Pulmonary artery endothelial cell (primary cell): ENCODE results near the gene IDH3G. TPM values are rescaled to one million over a fixed set of nuclear protein-coding genes. Genes with fewer than 3 reads are reported as not detected.
"Not testable (repeated sequence)": the region's sequence is repeated elsewhere in the genome, so short reads cannot be mapped to it uniquely, and the experiment has no call there.

Experiments used
- DNase-seq: peaks from one replicate; pipeline ENCODE4 v3.0.0-alpha.2; 2011; ENCODE audit warnings: low read depth, low spot score
- total RNA-seq: library from RNA; depleted of rRNA; stranded (reverse); fragments of >200 nt; gene quantifications from 2 replicates; pipeline ENCODE4 v1.2.3, GENCODE V29; 2014

IDH3G gene
- 41.1 and 58.8 TPM in 2 replicates for total RNA-seq

DNA sequence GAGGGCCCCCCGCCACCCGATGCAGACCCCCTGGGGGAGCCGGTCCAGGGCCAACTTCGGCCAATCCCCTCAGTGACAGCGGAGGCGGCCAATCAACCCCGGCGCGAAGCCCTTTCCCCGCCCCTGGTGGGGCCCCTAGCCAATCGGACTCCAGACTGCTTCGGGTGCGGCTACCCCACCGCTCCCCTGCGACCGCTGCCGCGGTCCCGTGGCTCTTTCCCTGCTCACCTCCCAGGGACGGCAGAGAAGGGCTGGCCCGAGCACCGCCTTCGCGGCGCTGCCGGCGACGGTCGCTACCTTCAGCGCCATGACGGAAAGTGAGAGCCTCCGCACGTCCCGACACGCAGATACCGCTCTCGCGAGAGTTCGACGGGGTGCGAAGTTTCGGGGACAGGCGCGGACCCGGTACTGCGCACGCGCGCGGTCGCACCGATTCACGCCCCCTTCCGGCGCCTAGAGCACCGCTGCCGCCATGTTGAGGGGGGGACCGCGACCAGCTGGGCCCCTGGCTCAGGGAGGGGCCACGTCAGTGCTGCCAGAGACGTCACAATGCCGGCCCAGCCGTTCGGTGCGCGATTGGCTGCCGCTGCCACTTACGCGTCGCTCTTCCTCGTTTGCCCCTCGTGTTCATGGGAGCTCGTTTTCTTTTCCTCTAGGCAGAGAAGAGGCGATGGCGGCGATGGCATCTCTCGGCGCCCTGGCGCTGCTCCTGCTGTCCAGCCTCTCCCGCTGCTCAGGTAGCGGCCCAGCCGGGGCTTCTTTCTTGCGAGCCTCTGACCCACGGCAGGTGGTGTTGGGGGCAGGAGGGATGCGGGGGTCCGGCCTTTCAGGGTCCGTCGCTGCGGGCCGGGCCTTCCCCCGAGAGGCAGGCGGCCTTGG, at the start of gene IDH3G, which contains the start of gene SSR4:
Gene IDH3G, minus strand, starts transcription at position 358 of the 879 bp plus-strand sequence. Its CDS starts 49 bp downstream, at position 309.
Gene SSR4, plus strand, starts transcription at position 651 of the 879 bp plus-strand sequence. Its CDS starts 20 bp downstream, at position 671.
- peak; percentile 82 for DNase-seq

DNA sequence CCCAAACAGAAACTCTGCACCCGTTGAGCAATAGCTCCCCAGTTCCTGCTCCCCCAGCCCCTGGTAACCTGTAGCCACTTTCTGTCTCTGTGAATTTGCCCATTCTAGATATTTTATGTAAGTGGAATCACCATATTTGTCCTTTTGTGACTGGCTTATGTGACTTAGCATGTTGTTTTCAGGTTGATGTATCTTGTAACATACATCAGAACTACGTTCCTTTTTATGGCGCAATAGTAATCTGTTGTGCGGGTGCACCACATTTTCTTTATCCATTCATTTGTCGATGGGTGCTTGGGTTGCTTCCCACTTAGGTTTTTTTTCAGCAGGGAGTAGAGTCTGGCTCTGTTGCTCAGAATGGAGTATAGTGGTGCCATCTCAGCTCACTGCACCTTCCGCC, 42.7 kb upstream of the IDH3G start:
- no peak for DNase-seq

DNA sequence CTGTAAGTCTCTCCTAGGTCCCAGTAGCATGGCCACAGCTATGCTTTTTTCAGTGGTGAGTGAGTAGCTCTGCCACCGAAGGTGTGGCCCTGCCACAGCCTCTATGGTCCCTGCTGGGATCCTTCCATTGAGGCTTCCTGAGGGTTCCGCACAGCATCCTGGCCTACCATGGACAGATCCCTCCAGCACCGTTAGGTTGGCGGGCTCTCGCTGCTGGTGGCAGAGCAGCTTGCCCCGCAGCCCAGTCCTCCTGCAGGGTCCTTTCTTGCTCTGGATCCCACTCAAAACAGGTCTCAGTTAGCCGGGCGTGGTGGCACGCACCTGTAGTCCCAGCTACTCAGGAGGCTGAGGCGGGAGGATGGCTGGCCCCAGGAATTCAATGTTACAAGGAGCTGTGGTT, 38.6 kb upstream of the IDH3G start:
- DNase-seq = no peak

DNA sequence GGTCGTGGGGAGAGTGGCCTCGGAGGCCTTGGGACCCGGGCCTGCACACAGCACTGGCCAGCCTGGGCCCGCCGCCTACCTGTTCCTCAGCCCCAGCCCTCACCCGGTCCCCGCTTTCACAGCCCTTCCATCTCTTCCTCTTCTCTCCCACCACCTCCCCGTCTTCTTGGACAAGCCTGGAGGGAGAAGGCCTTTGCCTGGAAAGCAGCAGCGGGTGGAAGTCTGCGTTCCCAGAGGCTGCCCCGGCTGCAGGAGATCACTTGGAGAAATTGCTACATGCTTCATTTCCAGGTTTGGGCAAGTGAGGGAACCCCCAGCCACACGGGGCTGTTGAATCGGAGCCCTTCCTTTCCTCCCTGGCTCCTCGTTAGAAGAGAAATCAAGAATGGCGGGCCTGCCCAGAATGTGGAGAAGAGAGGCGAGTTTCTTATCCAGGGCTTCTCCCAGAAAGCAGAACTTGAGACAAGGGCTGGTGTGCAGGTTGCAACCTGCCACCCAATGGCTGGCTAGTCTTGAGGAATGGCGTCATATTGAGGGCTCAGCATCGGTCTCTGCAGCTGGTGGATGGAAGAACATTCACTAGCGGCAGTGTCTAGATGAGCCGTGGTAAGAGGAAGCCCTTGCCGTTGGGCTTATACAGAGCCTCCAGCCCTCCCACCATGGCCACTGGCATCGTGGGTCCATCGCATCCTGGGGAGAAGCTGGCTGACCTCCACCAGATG, 37.4 kb upstream of the IDH3G start:
- DNase-seq = no peak

DNA sequence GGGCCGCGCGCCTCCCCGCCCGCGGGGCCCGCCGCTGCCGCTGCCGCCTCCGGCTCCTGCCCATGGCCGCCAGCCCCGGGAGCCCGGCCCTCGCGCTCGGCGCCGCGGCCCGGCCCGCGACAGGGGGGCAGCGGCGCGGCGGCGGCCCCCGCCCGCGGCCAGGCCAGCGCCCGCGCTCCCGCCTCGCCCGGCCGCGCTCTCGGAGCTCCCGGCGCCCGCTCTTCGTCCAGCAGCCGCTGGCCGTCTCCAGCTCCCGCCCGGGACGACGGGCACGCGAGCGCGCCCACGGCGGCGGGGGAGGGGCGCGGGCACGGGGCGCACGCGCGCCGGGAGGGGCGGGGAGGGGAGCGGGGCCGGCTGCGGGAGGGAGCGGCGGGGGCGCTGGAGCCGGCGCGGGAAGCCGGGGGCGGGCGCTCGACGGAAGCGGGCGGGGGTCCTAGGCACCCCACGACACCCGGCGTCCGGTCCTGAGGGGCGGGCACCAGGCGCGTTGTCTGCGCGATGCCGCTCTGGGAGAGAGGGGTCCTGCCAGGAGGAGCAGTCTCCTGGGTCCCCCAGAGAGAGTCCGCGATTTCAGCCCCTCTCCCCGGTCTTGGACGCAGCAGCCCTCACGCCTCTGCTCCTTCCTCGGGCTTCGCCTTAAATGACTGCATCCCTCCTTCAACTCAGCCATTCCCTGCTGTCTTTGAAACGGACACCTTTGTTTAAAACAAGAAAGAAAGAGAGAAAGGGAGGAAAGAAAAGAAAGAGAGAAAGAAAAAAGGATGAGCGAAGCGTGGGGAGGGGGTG, 36.7 kb upstream of the IDH3G start:
- DNase-seq = no peak

DNA sequence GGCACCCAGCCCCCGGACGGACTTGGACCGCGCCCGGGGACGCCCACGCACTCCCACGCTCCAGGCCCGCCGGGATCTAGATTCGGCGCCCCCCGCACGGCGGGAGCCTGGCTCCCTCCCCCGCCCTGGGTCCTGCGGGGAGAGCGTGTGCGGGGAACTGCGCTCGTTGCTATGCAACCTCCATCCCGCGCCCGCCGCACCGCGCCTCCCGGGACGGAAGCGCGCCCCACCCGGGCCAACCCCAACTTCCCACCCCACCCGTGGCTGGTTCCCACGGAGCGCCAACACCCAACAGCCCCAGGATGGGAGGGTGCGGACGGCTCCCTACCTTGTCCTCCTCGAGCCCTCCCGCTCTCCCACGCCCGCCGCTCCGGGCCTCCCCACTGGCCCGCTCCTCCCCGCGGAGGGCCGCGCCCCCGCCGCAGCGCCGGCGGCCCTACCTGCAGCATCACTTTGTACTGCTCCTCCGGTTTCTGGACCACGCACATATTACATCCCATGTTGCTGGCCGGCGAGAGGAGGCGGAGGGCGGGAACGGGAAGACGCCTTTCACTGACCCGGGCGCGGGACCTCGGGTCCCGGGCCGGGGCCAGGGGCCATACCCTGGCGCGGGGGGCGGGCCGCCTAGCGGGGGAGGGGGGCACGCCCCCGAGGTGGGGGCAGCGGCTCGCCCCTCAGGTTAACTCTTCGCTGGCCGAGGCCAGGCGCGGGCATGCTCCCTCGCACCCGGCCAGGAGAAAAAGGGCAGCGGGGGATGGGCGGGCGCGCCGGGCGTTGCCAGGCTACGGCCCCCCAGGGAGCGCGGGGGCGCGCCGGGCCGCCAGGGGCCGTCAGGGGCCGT, 35.8 kb upstream of the IDH3G start, which contains the start of gene PDZD4:
Gene PDZD4, minus strand, starts transcription at position 746 of the 841 bp plus-strand sequence. Its CDS starts 246 bp downstream, at position 500.
- no peak for DNase-seq

DNA sequence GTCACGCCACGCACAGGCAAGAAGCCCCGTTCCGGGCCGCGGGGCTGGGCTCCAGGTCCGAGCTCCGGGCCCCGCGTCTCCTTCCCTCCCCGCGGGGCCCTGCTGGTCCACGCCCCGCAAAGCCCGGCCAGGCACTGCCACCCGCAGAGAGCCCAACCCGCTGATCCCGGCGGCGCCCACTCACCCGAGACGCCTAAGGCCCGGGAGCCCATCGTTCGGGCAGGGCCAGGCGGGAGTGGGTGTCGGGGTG, 35.3 kb upstream of the IDH3G start:
- DNase-seq = no peak

DNA sequence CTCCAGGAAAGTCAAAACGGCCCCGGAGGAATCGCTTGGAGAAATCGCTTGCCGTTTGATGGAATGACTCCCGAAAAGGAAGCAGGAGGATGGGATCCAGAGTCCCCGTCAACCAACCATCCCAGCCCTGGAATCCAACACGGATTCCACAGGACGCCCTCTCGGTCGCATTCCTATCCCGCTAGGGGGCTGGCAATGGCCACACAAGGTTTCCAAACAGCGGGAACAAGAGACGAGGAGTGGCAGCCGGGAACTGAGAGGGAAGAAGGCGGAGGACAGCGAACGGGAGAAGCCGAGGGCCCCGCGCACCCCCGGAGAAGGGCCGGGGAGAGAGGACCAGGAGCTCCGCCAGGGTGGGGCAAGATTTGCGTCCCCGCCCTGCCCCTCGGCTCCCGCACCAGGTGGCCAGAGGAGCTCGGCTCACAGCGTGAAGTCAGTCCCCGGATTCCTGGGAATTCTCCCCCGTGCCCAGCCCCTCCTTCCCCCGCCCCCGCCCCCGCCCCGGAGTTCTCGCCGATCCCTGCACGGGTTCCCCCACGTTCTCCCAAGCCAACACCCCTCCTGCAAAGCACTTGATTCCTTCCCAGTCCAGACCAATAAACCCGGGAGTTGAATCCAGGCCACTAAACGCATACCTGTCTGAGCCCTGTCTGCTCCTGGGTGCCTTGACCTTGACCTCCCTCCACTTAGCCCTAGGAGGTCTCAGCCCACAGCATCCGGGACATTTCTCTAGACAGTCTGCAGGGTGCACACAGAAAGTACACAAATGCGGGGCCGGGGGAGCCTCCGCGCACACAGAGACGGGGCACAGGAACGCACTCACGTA, 34.8 kb upstream of the IDH3G start:
- DNase-seq = no peak

DNA sequence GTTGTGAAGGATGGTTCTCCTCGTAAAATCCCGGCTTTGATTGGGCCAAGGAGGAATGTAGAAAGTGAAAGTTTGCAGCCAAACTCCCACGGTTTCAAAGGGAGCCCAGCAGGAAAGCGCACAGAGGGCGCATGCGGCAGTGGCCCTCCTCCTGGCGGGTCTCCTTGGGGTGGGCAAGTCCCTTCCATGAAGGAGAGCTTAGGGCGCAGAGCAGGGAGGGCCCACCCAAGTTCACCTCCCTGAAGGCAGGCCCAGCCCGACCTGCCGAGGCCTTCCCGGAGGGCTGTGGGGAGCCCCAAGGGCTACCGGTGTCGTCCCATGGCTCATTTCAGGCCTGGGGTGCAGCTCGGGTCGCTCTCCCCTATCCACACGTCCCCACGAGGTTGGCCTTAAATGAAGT, 34.1 kb upstream of the IDH3G start:
- DNase-seq = no peak

DNA sequence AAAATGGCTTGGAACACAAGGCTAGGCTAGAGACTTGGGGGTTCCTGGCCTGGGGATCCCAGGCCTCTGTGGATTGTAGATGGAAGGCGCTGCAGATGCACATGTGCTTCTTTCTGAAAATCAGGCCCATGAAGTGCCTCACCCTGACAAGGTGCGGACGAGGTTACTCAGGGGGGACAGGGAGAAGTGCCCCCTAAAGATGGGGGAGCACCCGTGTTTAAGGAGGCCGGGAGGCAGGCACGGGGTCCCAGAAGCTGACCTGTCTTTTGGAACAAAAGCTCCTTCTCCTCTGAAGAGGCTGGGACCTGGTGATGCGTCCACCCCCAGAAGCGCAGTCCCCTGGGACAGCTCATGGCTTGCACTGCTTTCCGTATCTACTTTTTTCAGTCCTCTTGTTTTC, 33.7 kb upstream of the IDH3G start:
- no peak for DNase-seq

DNA sequence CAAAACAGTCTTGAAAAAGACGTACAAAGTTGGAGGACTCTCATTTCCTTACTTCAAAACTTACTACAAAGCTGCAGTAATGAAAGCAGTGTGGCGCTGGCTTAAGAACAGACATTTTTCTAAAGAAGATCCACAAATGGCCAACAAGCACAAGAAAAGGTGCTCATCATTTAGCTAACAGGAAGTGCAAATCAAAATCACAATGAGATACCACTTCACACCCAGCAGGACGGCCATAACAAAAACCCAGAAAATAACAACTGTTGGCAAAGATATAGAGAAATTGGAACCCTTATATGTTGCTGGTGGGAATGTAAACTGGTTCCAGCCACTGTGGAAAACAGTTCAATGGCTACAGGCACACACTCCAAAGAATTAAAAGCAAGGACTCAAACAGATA, 32.8 kb upstream of the IDH3G start:
- no peak for DNase-seq

DNA sequence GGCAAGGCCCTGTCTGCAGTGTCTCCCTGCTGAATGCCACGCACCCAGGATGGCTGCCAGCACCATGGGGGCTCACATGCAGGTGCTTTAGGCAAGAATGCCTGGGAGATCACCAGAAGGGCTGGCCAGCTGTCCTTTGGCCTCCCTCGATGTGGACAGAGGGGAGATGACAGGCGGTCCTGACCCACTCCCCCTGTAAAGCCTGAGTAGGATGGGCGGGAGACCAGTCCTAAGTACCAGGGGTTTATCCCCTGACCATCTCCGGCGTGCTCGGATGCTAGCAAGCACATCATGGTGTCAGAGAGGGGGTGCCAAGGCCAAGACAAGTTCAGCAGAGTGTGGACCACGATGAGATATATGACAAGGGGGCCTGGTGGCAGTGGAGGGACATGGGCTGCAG, 30.9 kb upstream of the IDH3G start:
- DNase-seq = no peak

DNA sequence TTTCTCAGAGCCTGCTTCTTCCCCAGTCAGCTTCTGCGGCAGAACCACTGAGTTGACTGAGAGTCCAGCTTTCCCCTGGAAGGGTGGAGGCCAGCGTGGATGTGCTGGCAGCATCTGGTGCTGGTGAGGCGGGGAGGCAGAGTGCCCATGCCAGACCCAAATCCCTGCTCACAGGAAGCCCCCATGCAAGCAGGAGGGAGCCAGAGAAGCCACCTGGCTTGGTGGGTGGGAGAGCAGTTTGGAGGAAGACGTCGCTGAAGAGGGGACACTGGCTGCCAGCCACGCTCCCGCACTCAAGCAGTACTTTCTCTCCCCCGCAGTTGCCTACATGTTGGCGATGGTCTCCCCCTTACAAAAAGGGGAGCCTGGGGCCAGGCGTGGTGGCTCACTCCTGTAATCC, 30.2 kb upstream of the IDH3G start:
- no peak for DNase-seq

DNA sequence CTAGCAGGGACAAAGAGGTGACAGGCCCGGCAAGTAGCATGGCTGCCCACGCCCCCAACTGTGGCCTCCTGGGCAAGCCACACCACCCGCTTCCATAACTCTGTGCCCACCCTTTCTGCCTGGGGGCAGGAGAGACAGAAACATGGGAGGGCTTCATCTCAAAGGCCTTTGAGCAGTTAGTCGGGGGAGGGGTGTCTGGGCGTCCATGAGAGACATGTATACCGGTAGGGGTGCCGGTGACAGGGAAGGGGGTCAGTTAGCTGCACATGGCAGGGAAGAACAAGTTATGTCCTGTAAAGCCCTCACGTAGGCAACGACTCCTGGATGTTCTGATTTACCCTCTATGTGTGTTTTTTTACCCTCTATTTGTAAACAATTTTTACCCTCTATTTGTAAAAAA, 26.9 kb upstream of the IDH3G start:
- DNase-seq = no peak

DNA sequence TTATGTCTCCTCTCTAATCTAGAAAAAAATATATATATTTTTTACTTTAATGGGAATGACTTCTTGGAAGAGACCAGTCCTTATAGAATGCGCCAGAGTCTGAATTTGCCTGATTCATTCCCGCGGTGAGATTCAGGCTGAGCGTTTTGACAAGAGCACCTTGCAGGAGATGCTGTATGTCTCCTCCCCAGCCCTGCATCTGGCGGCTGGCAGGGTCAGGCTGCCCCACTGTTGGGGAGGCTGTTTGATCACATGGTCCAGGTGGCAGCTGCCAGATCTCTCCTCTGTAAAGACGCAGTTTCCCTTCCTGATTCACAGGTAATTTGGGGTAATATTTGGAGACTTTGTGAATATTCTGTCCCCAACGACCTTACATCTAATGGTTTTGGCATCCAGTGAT, 26.4 kb upstream of the IDH3G start:
- DNase-seq = no peak

DNA sequence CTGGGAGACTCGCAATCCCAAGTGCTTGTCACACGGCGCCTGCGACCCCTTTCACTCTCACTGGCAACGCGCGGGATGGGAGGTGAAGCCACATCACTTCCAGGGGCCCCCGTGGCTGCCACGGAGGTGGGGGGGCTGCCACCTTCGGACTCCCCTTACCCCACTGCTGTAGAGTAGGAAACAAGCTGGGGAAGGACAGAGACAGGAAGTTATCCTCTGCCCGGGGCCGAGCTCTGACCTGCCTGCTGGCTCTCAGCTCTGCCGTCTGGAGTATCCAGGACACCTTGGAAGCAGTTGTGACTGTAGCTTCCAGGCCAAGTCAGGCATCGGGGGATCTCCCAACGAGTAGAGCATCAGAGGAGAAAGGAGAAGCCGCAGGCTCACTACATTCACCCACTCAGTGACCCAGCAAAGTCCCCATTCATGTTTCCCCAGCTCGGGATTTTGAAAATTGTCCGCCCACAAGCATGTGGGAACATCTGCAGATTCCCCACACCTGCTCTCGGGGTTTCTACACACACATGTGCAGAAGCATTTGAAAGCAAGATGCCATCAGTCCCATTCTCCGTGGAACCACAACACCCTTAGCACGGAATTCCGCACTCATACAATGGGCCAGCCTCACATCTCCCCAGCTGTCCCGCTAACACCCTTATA, 25.3 kb upstream of the IDH3G start:
- no peak for DNase-seq

DNA sequence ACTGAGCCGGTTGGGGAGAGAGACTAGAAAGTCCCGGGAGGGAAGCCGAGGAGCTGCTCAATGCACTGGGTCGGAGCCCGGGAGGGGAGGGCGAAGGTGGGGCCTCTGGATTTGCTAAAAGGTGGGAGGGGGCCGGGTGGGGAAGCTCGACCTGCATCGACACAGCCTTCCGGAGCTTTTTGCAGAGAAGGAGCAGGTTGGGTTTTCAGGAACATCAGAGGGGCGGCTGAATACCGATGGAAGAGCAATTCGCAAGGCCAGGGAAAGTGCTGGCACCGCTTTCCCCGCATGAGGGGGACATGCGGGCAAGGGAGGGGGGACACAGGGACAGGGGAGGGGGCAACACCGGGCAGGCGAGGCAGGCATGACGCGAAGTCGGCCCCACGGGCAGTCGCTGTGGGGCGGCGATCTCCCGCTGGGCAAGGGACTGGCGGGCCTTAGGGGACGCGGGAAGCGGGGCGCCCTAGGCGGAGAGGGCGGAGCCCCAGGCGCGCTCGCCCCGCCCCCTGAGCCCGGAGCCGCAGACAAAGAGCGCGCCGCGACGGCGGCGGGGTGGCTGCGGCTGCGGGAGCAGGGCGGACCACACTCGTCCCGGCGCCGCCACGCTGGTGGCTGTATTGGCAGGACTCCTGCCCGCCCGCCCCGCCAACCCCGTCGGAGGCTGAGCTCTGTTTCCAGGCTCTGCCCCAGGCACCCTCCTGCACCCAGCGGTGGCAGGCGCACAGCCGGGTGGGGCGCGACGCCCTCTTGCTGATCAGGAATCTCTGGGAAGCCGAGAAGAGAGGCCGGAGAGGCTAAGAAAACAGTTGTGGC, 24.6 kb upstream of the IDH3G start:
- no peak for DNase-seq

DNA sequence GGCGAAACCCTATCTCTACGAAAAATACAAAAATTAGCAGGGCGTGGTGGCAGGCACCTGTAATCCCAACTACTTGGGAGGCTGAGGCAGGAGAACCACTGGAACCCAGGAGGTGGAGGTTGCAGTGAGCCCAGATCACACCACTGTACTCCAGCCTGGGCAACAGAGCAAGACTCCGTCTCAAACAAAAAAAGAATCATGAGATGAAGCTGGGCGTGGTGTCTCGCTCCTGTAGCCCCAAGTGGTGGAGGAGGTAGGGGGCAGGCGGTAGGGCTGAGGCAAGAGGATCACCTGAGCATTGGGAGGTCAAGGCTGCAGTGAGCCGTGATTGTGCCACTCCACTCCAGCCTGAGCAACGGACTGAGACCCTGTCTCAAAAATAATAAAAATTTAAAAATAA, 23.9 kb upstream of the IDH3G start:
- DNase-seq = not testable (repeated sequence)
